ENCODE data around the gene STK36.

The STK36 gene

GRCh38 chr2:218627939-218628338 is 43.9 kb upstream of the STK36 start:
- DNase-seq (ENCODE audit: extremely low read depth, insufficient read length), result no peak
- Histone ChIP-seq H3K4me3 (replicated peaks; ENCODE audit: low read depth, low read length) (no peak overlapping the region), H3K27me3 (replicated peaks; ENCODE audit: control insufficient read depth, insufficient read depth, low read length) (no peaks in the 10 kb centered on the region), H3K36me3 (ENCODE audit: control insufficient read depth, insufficient read depth, low read length) (no peaks in the 10 kb centered on the region)
- TF ChIP-seq CTCF (IDR thresholded peaks at IDR 0.05; ENCODE audit: insufficient read depth, low read length, poor library complexity, severe bottlenecking), result no peak

GRCh38 chr2:218631837-218632236 is 40.0 kb upstream of the STK36 start:
- H3K27me3 ChIP-seq (replicated peaks; ENCODE audit: control insufficient read depth, insufficient read depth, low read length), result no peaks in the 10 kb centered on the region
- no peak for DNase-seq (ENCODE audit: extremely low read depth, insufficient read length)
- peaks cover 12% of the 10 kb centered on the region for H3K36me3 ChIP-seq (ENCODE audit: control insufficient read depth, insufficient read depth, low read length)
- TF ChIP-seq CTCF (IDR thresholded peaks at IDR 0.05; ENCODE audit: insufficient read depth, low read length, poor library complexity, severe bottlenecking), result no peak
- H3K4me3 ChIP-seq (replicated peaks; ENCODE audit: low read depth, low read length), result no peak overlapping the region

GRCh38 chr2:218635719-218636118 is 36.2 kb upstream of the STK36 start:
- Histone ChIP-seq H3K4me3 (replicated peaks; ENCODE audit: low read depth, low read length) (no peak overlapping the region), H3K36me3 (ENCODE audit: control insufficient read depth, insufficient read depth, low read length) (peaks cover 27% of the 10 kb centered on the region), H3K27me3 (replicated peaks; ENCODE audit: control insufficient read depth, insufficient read depth, low read length) (no peaks in the 10 kb centered on the region)
- TF ChIP-seq CTCF (IDR thresholded peaks at IDR 0.05; ENCODE audit: insufficient read depth, low read length, poor library complexity, severe bottlenecking), result no peak
- DNase-seq (ENCODE audit: extremely low read depth, insufficient read length), result no peak

GRCh38 chr2:218638372-218638771 is 33.5 kb upstream of the STK36 start:
- Histone ChIP-seq H3K4me3 (replicated peaks; ENCODE audit: low read depth, low read length) (no peak overlapping the region), H3K36me3 (ENCODE audit: control insufficient read depth, insufficient read depth, low read length) (peaks cover 44% of the 10 kb centered on the region), H3K27me3 (replicated peaks; ENCODE audit: control insufficient read depth, insufficient read depth, low read length) (no peaks in the 10 kb centered on the region)
- TF ChIP-seq CTCF (IDR thresholded peaks at IDR 0.05; ENCODE audit: insufficient read depth, low read length, poor library complexity, severe bottlenecking), result no peak
- no peak for DNase-seq (ENCODE audit: extremely low read depth, insufficient read length)

- no peak for TF ChIP-seq CTCF (IDR thresholded peaks at IDR 0.05; ENCODE audit: insufficient read depth, low read length, poor library complexity, severe bottlenecking)
- no peak overlapping the region for H3K4me3 ChIP-seq (replicated peaks; ENCODE audit: low read depth, low read length)
- peaks cover 58% of the 10 kb centered on the region for H3K36me3 ChIP-seq (ENCODE audit: control insufficient read depth, insufficient read depth, low read length)
- no peaks in the 10 kb centered on the region for H3K27me3 ChIP-seq (replicated peaks; ENCODE audit: control insufficient read depth, insufficient read depth, low read length)
- DNase-seq (ENCODE audit: extremely low read depth, insufficient read length), result no peak
Measured at GRCh38 chr2:218642121-218642656, 29.7 kb upstream of the STK36 start.

- DNase-seq (ENCODE audit: extremely low read depth, insufficient read length), result no peak
- no peak overlapping the region for H3K4me3 ChIP-seq (replicated peaks; ENCODE audit: low read depth, low read length)
- TF ChIP-seq CTCF (IDR thresholded peaks at IDR 0.05; ENCODE audit: insufficient read depth, low read length, poor library complexity, severe bottlenecking), result no peak
- H3K36me3 ChIP-seq (ENCODE audit: control insufficient read depth, insufficient read depth, low read length), result peaks cover 61% of the 10 kb centered on the region
- H3K27me3 ChIP-seq (replicated peaks; ENCODE audit: control insufficient read depth, insufficient read depth, low read length), result no peaks in the 10 kb centered on the region
Measured at GRCh38 chr2:218642786-218643185, 29.1 kb upstream of the STK36 start.
